Neuronal stem cell (in vitro differentiated cells): Measurements from ENCODE around the gene SGK1.

ENCODE experiments used
- DNase-seq: peaks from one replicate; pipeline ENCODE4 v3.0.0-alpha.2; 2013; ENCODE audit warnings: low spot score
- H2AFZ ChIP-seq: one replicate; pipeline ENCODE4 v1.6.1; 2013; ENCODE audit warnings: mild to moderate bottlenecking, low read length, inconsistent platforms
- H2AK5ac ChIP-seq: 2 replicates; pipeline ENCODE4 v1.6.1; 2013; ENCODE audit warnings: low read depth, mild to moderate bottlenecking, inconsistent platforms, low read length, moderate library complexity, mixed read lengths
- H2BK120ac ChIP-seq: 2 replicates; pipeline ENCODE4 v1.6.1; 2013; ENCODE audit warnings: low read depth, mild to moderate bottlenecking, inconsistent platforms, low read length, moderate library complexity, mixed read lengths
- H2BK12ac ChIP-seq: one replicate; pipeline ENCODE4 v1.6.1; 2013; ENCODE audit warnings: low read length, inconsistent platforms
- H2BK15ac ChIP-seq: 2 replicates; pipeline ENCODE4 v1.6.1; 2013; ENCODE audit warnings: mild to moderate bottlenecking, low read length, inconsistent platforms, mixed read lengths
- H2BK5ac ChIP-seq: one replicate; pipeline ENCODE4 v1.6.1; 2013; ENCODE audit warnings: inconsistent platforms, mild to moderate bottlenecking, low read length, moderate library complexity
- H3K14ac ChIP-seq: one replicate; pipeline ENCODE4 v1.6.1; 2013; ENCODE audit warnings: low read length, inconsistent platforms
- H3K18ac ChIP-seq: 2 replicates; pipeline ENCODE4 v1.6.1; 2013; ENCODE audit warnings: low read length, inconsistent platforms
- H3K23ac ChIP-seq: 2 replicates; pipeline ENCODE4 v1.6.1; 2013; ENCODE audit warnings: low read depth, mild to moderate bottlenecking, mixed read lengths, low read length, inconsistent platforms; ENCODE audit not compliant: poor library complexity
- H3K27ac ChIP-seq: replicated peaks from 3 replicates; pipeline ENCODE4 v1.5.1; 2013; ENCODE audit warnings: low read length, inconsistent platforms
- H3K27me3 ChIP-seq, 3 experiments: 2 replicates each; pipeline ENCODE4 v1.6.1; 2013; ENCODE audit warnings: low read length in 3 of 3, mild to moderate bottlenecking in 2 of 3, inconsistent platforms in 1 of 3, low read depth in 1 of 3, mixed read lengths in 1 of 3, moderate library complexity in 1 of 3; ENCODE audit not compliant: control insufficient read depth in 3 of 3, insufficient read depth in 3 of 3
- H3K36me3 ChIP-seq, 2 donors: replicated peaks in 1 of 2; 2 replicates each; pipeline ENCODE4 v1.6.1; 2013; ENCODE audit warnings: low read length in 2 of 2; ENCODE audit not compliant: control insufficient read depth in 2 of 2, insufficient read depth in 2 of 2
- H3K4ac ChIP-seq: 2 replicates; pipeline ENCODE4 v1.6.1; 2013; ENCODE audit warnings: inconsistent platforms, mild to moderate bottlenecking, low read length, moderate library complexity
- H3K4me1 ChIP-seq, 2 donors: 1 replicate in 1 of 2; 2 replicates in 1 of 2; pipeline ENCODE4 v1.6.1; 2013; ENCODE audit warnings: low read length in 2 of 2, low read depth in 1 of 2; ENCODE audit not compliant: control insufficient read depth in 2 of 2, insufficient read depth in 1 of 2
- H3K4me2 ChIP-seq: one replicate; pipeline ENCODE4 v1.6.1; 2013; ENCODE audit warnings: mild to moderate bottlenecking, low read length, inconsistent platforms; ENCODE audit not compliant: insufficient read depth, poor library complexity, severe bottlenecking
- H3K4me3 ChIP-seq, 2 donors: 2 replicates each; pipeline ENCODE4 v1.5.1; 2013; ENCODE audit warnings: low read length in 2 of 2, mild to moderate bottlenecking in 2 of 2, inconsistent platforms in 1 of 2, moderate library complexity in 1 of 2
- H3K79me1 ChIP-seq: one replicate; pipeline ENCODE4 v1.6.1; 2013; ENCODE audit warnings: low read depth, mild to moderate bottlenecking, inconsistent platforms, low read length, moderate library complexity
- H3K9ac ChIP-seq: one replicate; pipeline ENCODE4 v1.6.1; 2013; ENCODE audit warnings: mild to moderate bottlenecking, low read depth, low read length, inconsistent platforms; ENCODE audit not compliant: poor library complexity
- H3K9me3 ChIP-seq, 2 donors: replicated peaks in 1 of 2; 2 replicates each; pipeline versions ENCODE3 to v1.6.1; 2013; ENCODE audit warnings: low read length in 2 of 2, mild to moderate bottlenecking in 2 of 2, inconsistent platforms in 1 of 2, low read depth in 1 of 2, mixed read lengths in 1 of 2, moderate library complexity in 1 of 2; ENCODE audit not compliant: control insufficient read depth in 2 of 2, insufficient read depth in 1 of 2
- H4K8ac ChIP-seq: one replicate; pipeline ENCODE4 v1.6.1; 2013; ENCODE audit warnings: low read depth, mild to moderate bottlenecking, inconsistent platforms, low read length, moderate library complexity
- H4K91ac ChIP-seq: one replicate; pipeline ENCODE4 v1.6.1; 2013; ENCODE audit warnings: low read length, low read depth, mild to moderate bottlenecking, inconsistent platforms; ENCODE audit not compliant: poor library complexity
- WGBS, 2 donors: extraction: QIAGEN DNeasy Blood & Tissue Kit; methylation state at CpG; one replicate each; pipeline ENCODE4 v1.1.7; 2013; ENCODE audit warnings: missing lambda C conversion rate in 2 of 2, mixed read lengths in 1 of 2; ENCODE audit not compliant: insufficient read length in 2 of 2, insufficient replicate concordance in 1 of 2; ENCODE audit errors: extremely low coverage in 2 of 2; 5-methylcytosine and 5-hydroxymethylcytosine counted together

The SGK1 gene

DNA sequence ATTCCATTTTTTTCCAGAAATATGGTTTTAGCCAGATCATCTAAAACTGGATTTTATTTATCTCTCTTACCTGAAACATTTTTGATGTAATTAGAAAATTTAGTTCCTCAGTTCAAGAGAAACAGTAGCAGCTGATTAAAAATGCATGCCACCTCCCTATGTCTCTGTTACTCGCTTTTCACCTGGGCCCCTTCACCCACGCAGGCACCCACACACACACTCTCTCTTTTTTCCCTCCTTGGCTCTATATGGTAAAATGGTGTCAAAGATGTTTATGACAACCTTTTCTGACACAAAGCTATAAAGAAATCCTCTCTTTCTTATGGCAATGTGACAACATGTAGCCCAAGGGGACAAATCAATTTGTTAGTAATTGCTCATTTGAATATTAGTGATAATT lies 5.8 kb upstream of the SGK1 start:
- H2BK5ac ChIP-seq: no peak overlapping the region
- H4K91ac ChIP-seq: no peak overlapping the region
- H3K4me3 ChIP-seq: no peak overlapping the region
- H3K18ac ChIP-seq: no peak overlapping the region
- no peak overlapping the region for H3K14ac ChIP-seq
- no peaks in the 10 kb centered on the region for H3K36me3 ChIP-seq
- H3K79me1 ChIP-seq: no peaks in the 10 kb centered on the region
- no peak for DNase-seq
- WGBS, 2 donors: no CpG with 5 or more reads among the region's 2 CpGs
- H3K27me3 ChIP-seq: peaks cover 0 to 14% (median 0%) of the 10 kb centered on the region in 3 experiments
- no peak overlapping the region for H3K4me2 ChIP-seq
- no peak overlapping the region for H3K4ac ChIP-seq
- H3K9me3 ChIP-seq: no peaks in the 10 kb centered on the region
- H4K8ac ChIP-seq: no peak overlapping the region
- H3K4me1 ChIP-seq: no peaks in the 10 kb centered on the region
- H2AFZ ChIP-seq: no peak overlapping the region
- no peak overlapping the region for H2BK12ac ChIP-seq
- no peak overlapping the region for H2BK120ac ChIP-seq
- H2BK15ac ChIP-seq: no peak overlapping the region
- H3K9ac ChIP-seq: no peak overlapping the region
- no peak overlapping the region for H3K27ac ChIP-seq
- H3K23ac ChIP-seq: no peak overlapping the region
- H2AK5ac ChIP-seq: no peak overlapping the region

DNA sequence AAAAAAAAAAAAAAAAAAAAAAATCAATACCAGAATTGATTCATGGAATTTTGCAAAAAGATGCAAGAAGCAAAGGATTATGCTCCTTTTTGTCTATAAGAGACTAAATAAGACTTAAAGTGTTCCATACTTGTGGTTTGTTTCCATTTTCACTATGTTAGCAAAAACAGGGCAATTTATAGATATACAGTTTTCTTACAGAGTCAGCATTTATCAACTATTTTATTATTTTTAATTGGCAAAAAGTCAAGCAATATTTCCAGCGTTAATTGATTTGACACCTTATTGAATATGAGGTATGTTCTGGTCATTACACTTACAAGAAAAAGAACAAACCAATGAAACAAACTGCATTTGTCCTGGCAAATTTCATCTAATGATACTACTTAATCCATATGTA lies 5.4 kb upstream of the SGK1 start:
- Histone ChIP-seq H2BK12ac (no peak overlapping the region), H2BK5ac (no peak overlapping the region), H4K91ac (no peak overlapping the region), H3K4me1 (no peaks in the 10 kb centered on the region), H3K27me3 (peaks cover 0 to 18% (median 0%) of the 10 kb centered on the region in 3 experiments), H3K14ac (no peak overlapping the region), H3K4me2 (no peak overlapping the region), H2AFZ (no peak overlapping the region), H3K4me3 (no peak overlapping the region), H3K79me1 (no peaks in the 10 kb centered on the region), H3K18ac (no peak overlapping the region), H3K9me3 (no peaks in the 10 kb centered on the region), H2AK5ac (no peak overlapping the region), H3K4ac (no peak overlapping the region), H3K23ac (no peak overlapping the region), H4K8ac (no peak overlapping the region), H3K9ac (no peak overlapping the region), H3K36me3 (no peaks in the 10 kb centered on the region), H2BK120ac (no peak overlapping the region), H2BK15ac (no peak overlapping the region), H3K27ac (no peak overlapping the region)
- no CpG with 5 or more reads among the region's 1 CpG for WGBS, 2 donors
- no peak for DNase-seq

DNA sequence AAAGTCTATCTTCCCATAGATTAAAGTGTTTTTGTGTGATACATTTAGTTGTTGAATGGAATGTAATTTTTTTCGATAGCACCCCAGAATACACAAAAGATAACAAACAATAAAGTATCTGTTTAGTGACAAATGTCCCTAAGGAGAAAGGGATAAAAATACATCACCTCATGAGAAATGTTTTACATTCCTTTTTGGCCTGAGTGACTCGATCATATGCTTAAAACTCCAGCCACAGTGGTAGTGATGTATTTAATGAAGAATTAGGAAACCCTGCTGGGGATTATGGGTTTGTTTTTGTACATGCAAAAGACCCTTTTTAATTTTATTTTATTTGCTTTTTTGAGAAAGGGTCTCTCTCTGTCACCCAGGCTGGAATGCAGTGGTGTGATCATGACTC lies 4.3 kb upstream of the SGK1 start:
- no peak overlapping the region for H3K27ac ChIP-seq
- H3K4me2 ChIP-seq: no peak overlapping the region
- no peak overlapping the region for H2AK5ac ChIP-seq
- no peak overlapping the region for H4K8ac ChIP-seq
- no peaks in the 10 kb centered on the region for H3K36me3 ChIP-seq
- no peak overlapping the region for H2AFZ ChIP-seq
- no peak overlapping the region for H3K9ac ChIP-seq
- H2BK15ac ChIP-seq: no peak overlapping the region
- no peak overlapping the region for H4K91ac ChIP-seq
- no peak overlapping the region for H2BK5ac ChIP-seq
- H3K27me3 ChIP-seq: peaks cover 0 to 28% (median 0%) of the 10 kb centered on the region in 3 experiments
- WGBS, 2 donors: no CpG with 5 or more reads among the region's 2 CpGs
- H3K9me3 ChIP-seq: no peaks in the 10 kb centered on the region
- no peaks in the 10 kb centered on the region for H3K4me1 ChIP-seq
- H3K18ac ChIP-seq: no peak overlapping the region
- no peak overlapping the region for H2BK12ac ChIP-seq
- no peak overlapping the region for H3K14ac ChIP-seq
- DNase-seq: no peak
- H3K4ac ChIP-seq: no peak overlapping the region
- H2BK120ac ChIP-seq: no peak overlapping the region
- H3K4me3 ChIP-seq: no peak overlapping the region
- no peaks in the 10 kb centered on the region for H3K79me1 ChIP-seq
- H3K23ac ChIP-seq: no peak overlapping the region

DNA sequence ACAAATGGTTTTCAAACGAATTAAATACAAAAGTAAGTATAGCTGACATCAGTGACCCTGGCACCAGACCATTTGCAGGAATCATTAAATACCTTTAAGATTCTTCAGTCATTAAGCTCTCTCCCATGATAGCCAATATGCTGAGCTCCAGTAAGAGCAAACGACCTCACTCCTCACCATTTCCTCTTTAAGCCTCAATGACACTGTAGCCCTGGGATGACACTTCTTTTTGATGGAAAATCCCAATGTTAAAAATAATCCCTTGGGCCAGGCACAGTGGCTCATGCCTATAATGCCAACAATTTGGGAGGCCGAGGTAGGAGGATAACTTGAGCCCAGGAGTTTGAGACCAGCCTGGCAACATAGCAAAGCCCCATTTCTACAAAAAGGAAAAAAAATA lies 3.3 kb upstream of the SGK1 start:
- Histone ChIP-seq H3K36me3 (no peaks in the 10 kb centered on the region), H3K4me2 (no peak overlapping the region), H3K4me3 (no peak overlapping the region), H3K4ac (no peak overlapping the region), H3K18ac (no peak overlapping the region), H2AK5ac (no peak overlapping the region), H2BK15ac (no peak overlapping the region), H3K9me3 (no peaks in the 10 kb centered on the region), H3K27me3 (peaks cover 0 to 38% (median 0%) of the 10 kb centered on the region in 3 experiments), H3K9ac (no peak overlapping the region), H2BK12ac (no peak overlapping the region), H3K27ac (no peak overlapping the region), H2BK120ac (no peak overlapping the region), H4K91ac (no peak overlapping the region), H3K14ac (no peak overlapping the region), H3K4me1 (peaks cover 0 to 3% of the 10 kb centered on the region in 2 donors), H2AFZ (no peak overlapping the region), H3K79me1 (no peaks in the 10 kb centered on the region), H4K8ac (no peak overlapping the region), H3K23ac (no peak overlapping the region), H2BK5ac (no peak overlapping the region)
- DNase-seq: no peak
- no CpG with 5 or more reads among the region's 3 CpGs for WGBS, 2 donors
